Measurements from ENCODE around the gene SLC8A2. TPM values are rescaled to one million over a fixed set of nuclear protein-coding genes. Genes with fewer than 3 reads are reported as not detected.

The SLC8A2 gene
- under 1 TPM in 4 of 5 donors, not detected in 1; 0.07 to 0.19 (median 0.15) TPM for polyA plus RNA-seq (ENCODE audit: insufficient read depth in 1 of 5, insufficient read length in 5 of 5, low replicate concordance in 1 of 5)
- long read RNA-seq, donor 1: 0 reads
- long read RNA-seq, donor 2: 0 reads
- long read RNA-seq, donor 3: 0 reads
- long read RNA-seq, donor 4: 0 reads
- long read RNA-seq, donor 5: 0 reads
- long read RNA-seq, donor 6: 0 reads
- long read RNA-seq, donor 7: 0 reads
- long read RNA-seq, donor 8: 0 reads

- peak; percentile 80 to 83 for DNase-seq
Measured at GRCh38 chr19:47471733-47472457, at the start of gene SLC8A2. Gene SLC8A2, minus strand, starts transcription at chr19:47471893. Its CDS starts 5,490 bp downstream, at chr19:47466403.

GRCh38 chr19:47520839-47521238 lies 49.1 kb upstream of the SLC8A2 start:
- no peak for DNase-seq

GRCh38 chr19:47520343-47520806 lies 48.7 kb upstream of the SLC8A2 start:
- no peak for DNase-seq

- no peak for DNase-seq
Measured at GRCh38 chr19:47518854-47519253, 47.2 kb upstream of the SLC8A2 start.

GRCh38 chr19:47518139-47518538 lies 46.4 kb upstream of the SLC8A2 start:
- no peak for DNase-seq

GRCh38 chr19:47514869-47515588 lies 43.3 kb upstream of the SLC8A2 start, which contains the start of gene NAPA:
Gene NAPA, minus strand, starts transcription at chr19:47515063. Its CDS starts 123 bp downstream, at chr19:47514940.
- peak; percentile 100 for DNase-seq

- no peak for DNase-seq
Measured at GRCh38 chr19:47514151-47514868, 42.6 kb upstream of the SLC8A2 start.

GRCh38 chr19:47512948-47513319 lies 41.2 kb upstream of the SLC8A2 start:
- DNase-seq: no peak

- peak; percentile 63 to 73 for DNase-seq
Measured at GRCh38 chr19:47512183-47512947, 40.7 kb upstream of the SLC8A2 start.

- no peak for DNase-seq
Measured at GRCh38 chr19:47511681-47512080, 40.0 kb upstream of the SLC8A2 start.

GRCh38 chr19:47511128-47511517 lies 39.4 kb upstream of the SLC8A2 start:
- DNase-seq: no peak

- DNase-seq: no peak
Measured at GRCh38 chr19:47510516-47511127, 38.9 kb upstream of the SLC8A2 start.

GRCh38 chr19:47509973-47510372 lies 38.3 kb upstream of the SLC8A2 start:
- DNase-seq: no peak

- no peak for DNase-seq
Measured at GRCh38 chr19:47509170-47509847, 37.6 kb upstream of the SLC8A2 start.

- DNase-seq: no peak
Measured at GRCh38 chr19:47508721-47509120, 37.0 kb upstream of the SLC8A2 start.

- no peak for DNase-seq
Measured at GRCh38 chr19:47507924-47508553, 36.3 kb upstream of the SLC8A2 start.

- no peak for DNase-seq
Measured at GRCh38 chr19:47507012-47507411, 35.3 kb upstream of the SLC8A2 start.

- no peak for DNase-seq
Measured at GRCh38 chr19:47506459-47506858, 34.8 kb upstream of the SLC8A2 start.

- DNase-seq: no peak
Measured at GRCh38 chr19:47505506-47505905, 33.8 kb upstream of the SLC8A2 start.

- DNase-seq: no peak
Measured at GRCh38 chr19:47503826-47504150, 32.1 kb upstream of the SLC8A2 start.

All from right lung (tissue), 10 donors.